ENCODE results near the gene MAP3K20.
"Not testable (repeated sequence)": the region's sequence is repeated elsewhere in the genome, so short reads cannot be mapped to it uniquely, and the experiment has no call there.

The MAP3K20 gene

DNA sequence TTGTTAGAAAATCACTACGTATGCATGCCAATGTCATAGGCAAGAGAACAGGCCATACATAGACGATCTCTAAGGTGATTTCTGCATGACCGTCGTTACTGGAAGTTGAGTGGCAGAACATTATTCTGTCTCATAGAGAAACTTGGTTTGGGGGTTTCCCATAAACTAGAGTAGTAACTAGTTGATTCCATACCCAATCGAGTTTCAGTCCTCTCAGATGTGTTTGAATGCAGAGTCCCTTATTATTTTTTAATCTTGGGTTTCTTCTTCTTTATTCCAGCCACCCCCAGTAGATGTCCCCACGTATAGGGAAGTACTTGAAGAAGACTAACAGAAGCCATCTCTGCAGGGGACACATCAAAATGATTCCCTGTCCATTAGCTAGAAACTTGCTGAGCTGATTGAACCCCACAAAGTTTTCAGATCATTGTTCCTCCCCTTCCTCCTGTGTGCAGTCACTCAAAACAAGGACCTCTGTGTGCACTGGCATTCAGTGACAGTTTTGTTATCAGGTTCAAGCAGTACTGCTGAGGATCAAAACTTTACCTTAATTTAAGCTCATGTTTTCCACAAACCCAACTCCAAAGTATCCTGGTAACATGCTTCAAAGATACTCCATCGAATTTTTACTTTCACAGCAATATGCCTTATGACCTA lies 210.6 kb downstream of the MAP3K20 start:
- no peak for DNase-seq

DNA sequence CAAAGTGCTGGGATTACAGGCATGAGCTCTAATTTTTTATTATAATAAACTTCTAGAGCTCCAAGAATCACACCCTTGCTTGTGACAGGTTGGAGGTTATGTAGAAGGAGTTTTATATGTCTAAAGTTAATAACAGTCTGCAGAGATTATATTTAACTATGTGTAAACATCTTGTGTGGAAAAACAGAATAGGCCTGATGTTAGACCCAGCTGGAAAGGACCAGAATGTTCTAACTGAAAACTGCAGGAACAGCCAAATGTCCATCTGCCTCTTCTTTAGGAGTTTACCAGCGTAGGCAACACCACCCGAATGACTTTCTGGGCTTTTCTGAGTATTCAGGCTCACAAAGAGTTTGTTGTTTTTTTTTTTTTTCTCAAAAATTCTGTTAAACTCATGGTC lies 211.9 kb downstream of the MAP3K20 start:
- DNase-seq, result no peak

DNA sequence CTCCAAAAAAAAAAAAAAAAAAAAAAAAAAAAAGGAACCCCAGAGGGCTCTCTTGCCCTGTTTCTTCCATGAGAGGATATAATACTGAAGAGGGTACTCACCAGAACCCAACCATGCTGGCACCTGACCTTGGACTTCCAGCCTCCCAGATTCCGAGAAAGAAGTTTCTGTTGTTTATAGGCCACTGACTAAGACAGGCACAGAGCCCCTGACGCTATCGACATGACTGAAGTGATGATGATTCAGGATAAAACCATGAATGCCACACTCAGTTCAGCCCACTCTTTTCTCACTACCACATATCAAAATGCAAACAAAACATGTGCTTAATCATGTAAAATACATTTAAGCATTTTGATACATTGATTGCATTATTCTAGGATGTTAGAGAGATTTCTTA lies 212.9 kb downstream of the MAP3K20 start:
- DNase-seq, result no peak

DNA sequence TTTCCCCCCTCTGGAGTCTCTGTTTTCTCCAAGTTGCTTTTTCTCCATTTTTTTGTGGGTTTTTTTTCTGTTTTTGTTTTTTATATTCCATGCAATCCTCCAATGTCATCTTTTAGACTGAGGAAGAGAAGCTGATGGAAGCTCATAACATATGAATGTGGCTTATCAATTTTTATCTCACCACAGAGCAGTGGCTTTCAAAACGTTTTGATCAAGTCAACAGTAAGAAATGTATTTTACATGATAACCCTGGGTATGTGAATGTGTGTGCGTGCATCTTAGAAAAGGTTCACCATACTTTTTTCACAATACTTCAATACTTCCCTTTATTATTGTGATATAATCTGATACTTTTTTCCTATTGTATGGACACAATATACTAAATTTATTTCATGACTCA lies 214.4 kb downstream of the MAP3K20 start:
- DNase-seq, result no peak

DNA sequence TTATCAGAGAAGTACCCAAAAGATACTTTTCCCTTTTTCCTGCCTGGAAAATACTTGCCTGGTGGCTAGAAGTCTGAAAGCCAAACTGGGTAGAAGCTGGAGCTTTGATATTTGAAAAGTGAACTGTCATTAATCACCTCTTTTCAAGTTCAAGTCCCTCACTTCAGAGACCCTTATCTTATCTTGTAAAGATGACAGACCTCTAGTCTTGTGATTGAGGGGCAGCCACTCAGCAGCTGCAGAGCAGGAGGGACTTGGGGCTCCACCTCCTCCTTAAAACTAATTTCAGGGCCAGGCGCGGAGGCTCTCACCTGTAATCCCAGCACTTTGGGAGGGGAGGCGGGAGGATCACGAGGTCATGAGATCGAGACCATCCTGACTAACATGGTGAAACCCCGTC lies 214.9 kb downstream of the MAP3K20 start:
- no peak for DNase-seq

DNA sequence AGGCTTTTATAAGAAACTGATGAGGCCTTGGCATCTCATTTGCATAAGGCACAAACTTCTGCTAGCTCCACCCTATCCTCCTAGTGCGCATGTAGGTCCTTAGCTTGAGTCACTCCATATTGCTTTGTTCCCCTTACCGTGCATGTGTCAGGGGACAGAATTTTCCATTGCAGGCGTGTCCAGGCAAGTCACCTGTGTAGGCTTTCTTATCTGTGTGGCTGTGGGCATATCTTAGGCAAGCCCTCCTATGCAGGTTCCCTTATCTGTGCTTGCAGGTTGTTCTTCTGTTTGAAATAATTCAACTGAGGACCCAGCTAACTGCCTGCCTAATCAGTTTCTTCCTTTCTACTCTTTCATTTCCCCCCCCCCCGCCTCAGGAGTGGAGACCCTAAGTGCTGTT lies 215.8 kb downstream of the MAP3K20 start:
- DNase-seq, result no peak

DNA sequence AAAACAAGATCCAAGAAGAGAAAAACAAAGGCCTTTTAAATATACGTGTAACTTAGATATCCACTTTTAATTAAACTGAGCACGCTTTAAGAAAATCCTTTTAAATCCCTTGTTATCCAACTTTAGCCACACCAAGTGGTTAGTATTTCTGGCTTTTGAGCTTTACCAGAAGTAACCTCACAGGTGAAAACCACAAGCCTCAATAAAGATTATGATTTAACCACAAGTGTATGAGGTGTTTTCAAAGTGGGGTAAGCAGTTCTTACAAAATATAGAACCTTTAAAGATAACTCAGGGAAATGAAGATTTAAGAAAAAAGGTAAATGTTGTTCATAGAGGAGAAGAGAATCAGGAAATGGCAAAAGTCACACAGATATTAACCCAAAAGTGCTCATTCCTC lies 220.6 kb downstream of the MAP3K20 start:
- no peak for DNase-seq

DNA sequence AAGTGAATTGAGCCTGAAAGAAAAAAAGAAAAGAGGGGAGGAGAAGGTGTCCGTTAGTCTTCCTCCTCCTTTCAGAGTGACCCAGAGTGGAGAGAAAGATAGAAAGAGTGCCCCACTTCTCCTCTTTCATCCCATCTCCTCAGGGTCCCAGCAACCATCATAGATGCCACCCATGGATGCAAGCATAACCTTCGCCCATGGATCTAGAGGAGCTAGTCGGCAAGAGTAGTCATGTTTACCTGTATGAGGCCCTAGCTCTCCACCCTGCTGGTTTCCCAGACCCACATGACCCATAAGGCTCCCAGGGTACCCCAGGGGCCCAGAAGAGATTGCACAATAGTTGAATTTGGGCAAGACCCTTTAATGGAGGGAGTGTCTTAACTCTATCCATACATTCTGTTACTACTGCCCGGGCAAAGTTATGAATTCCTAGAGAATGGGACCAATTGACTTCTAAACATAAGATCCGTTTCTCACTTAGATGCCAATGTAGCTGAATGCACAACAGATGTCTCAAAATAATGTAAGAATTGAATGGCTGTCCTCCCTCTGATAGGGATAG lies 223.0 kb downstream of the MAP3K20 start:
- no peak for DNase-seq

DNA sequence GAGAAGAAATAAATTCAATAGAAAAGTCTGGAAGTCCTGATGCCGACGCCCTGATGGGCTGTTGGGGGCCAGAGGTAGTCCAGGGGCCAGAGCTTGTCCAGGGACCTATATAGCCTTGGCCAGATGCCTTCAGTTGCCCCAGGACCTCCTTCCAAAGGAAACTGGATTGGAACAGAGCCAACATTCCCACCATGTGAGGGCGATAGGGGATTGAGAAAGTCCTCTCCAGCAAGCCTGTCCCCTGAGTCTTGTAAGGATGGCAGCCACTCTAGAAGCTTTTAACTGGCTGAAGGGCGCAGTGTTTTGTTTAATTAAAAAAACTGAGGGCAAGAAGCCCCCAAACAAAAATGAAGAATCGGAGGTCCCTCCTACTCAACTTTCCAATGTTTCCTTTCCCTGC lies 224.1 kb downstream of the MAP3K20 start:
- DNase-seq, result no peak

DNA sequence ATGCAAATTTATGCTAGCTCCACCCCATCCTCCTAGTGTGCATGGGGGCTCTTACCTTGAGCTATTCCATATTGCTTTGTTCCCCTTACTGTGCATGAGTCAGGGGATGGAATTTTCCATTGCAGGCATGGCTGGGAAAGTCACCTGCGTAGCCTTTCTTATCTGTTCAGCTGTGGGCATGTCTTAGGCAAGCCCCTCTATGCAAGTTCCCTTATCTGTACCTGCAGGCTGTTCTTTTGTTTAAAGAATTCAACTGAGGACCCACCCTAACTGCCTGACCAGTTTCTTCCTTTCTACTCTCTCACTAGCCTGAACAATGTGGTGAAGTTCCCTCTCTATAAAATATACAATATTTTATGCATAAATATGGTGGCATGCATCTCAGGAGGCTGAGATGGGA lies 224.8 kb downstream of the MAP3K20 start:
- DNase-seq, result no peak

DNA sequence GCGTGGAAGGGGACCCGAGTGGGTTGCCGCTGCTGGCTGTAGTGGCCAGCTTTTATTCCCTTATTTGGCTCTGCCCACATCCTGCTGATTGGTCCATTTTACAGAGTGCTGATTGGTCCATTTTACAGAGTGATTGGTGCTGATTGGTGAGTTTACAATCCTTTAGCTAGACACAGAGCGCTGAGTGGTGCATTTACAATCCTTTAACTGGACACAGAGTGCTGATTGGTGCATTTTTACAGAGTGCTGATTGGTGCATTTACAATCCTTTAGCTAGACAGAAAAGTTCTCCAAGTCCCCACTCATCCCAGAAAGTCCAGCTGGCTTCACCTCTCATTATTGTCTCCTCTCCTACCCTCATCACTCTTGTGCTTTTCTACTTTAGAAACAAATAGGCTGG lies 225.9 kb downstream of the MAP3K20 start:
- DNase-seq, result not testable (repeated sequence)

DNA sequence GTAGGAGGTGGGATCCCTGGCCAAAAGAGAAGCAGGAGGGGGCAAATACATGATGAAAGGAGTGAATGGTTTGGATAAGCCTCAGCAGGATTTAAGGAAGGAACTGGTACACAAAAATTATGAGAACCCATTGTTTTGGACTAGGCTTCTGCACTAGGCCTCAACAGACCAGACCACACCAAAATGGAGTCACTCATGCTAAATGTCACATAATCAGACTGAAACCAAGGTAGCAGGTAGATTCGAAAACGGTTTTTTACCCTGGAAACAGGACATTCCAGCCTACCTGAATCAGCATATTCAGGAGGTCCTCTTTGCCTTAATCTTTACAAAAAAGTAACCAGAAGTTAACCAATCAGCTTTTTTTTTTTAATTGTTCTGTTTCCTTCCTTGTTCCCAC lies 229.7 kb downstream of the MAP3K20 start:
- no peak for DNase-seq

DNA sequence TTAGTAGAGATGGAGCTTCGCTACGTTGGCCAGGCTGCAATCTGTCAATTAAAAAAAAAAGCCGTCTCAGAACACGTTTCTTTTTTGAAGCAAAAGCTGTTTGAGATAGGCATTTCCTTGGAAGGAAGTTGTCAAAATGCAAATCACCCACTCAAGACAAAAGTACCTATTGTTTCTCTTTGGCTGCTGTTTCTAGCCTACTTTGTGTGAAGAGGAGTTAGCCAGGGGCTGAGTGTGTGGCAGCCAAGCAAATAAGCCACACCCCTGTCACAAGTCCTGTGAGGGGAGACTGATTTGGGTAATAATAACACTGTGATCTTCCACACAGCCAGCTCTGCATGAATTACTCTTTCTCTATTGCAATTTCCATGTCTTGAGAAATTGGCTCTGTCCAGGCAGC lies 231.6 kb downstream of the MAP3K20 start:
- DNase-seq, result no peak

DNA sequence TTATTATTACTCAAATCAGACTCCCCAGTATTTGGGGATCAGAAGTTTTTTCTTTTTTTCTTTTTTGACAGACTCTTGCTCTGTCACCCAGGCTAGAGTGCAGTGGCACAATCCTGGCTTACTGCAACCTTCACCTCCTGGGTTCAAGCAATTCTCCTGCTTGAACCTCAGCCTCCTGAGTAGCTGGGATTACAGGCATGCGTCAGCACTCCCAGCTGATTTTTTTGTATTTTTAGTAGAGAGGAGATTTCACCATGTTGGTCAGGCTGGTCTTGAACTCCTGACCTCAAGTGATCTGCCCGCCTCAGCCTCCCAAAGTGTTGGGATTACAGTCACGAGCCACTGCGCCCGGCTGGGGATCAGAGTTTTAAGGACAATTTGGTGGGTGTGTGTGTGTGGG lies 233.7 kb downstream of the MAP3K20 start:
- DNase-seq, result not testable (repeated sequence)

DNA sequence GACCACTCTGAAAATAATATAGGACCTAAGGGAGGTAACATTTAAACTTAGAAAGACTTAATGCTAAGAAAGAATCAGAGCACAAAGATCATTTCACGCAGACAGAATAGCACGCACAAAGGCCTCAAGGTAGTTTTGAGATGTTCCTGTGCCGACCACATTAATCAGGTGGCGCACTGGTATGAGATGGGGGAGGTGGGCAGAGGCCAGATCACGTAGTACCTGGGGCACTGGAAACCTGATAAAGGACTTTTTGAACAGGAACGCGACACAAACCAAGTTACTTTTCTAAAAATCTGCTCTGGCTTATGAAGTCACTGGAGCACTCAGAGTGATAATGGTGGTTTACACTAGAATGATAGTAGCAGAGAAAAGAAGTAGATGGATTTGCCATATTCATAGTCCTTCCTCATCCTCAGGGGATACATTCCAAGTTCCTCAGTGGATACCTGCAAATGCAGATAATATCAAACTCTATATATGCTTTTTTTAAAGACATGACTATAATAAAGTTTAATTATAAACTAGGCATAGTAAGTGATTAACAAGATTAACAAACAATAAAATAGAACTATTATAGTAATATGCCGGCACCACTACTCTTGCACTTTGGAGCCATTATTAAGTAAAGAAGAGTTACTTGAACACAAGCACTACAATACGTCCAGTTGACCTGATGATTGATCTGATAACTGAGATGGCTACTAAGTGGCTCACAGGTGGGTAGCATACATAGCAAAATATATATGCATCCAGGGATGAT lies 236.4 kb downstream of the MAP3K20 start:
- DNase-seq, result no peak
